Trophoblast cell (in vitro differentiated cells and primary cell): ENCODE results near the gene C6orf89.

Experiments
- DNase-seq, 2 donors: peaks; one replicate each; pipeline ENCODE4 v3.0.0-alpha.2; 2016
- H2AFZ ChIP-seq: 2 replicates; pipeline ENCODE4 v1.6.1; 2013; ENCODE audit warnings: low read length, moderate library complexity, mild to moderate bottlenecking; ENCODE audit not compliant: insufficient read depth, poor library complexity
- H2AK5ac ChIP-seq: 2 replicates; pipeline ENCODE4 v1.6.1; 2013; ENCODE audit warnings: mild to moderate bottlenecking, low read length
- H2BK120ac ChIP-seq: 2 replicates; pipeline ENCODE4 v1.6.1; 2013; ENCODE audit warnings: low read length, mild to moderate bottlenecking, moderate library complexity; ENCODE audit not compliant: insufficient read depth, poor library complexity
- H2BK12ac ChIP-seq: 2 replicates; pipeline ENCODE4 v1.6.1; 2013; ENCODE audit warnings: mild to moderate bottlenecking, low read length, moderate library complexity
- H2BK5ac ChIP-seq: 2 replicates; pipeline ENCODE4 v1.6.1; 2013; ENCODE audit warnings: low read length, low read depth, moderate library complexity, mild to moderate bottlenecking; ENCODE audit not compliant: poor library complexity
- H3K14ac ChIP-seq: 2 replicates; pipeline ENCODE4 v1.6.1; 2013; ENCODE audit warnings: mild to moderate bottlenecking, low read length
- H3K18ac ChIP-seq: 2 replicates; pipeline ENCODE4 v1.6.1; 2013; ENCODE audit warnings: mild to moderate bottlenecking, low read length
- H3K23ac ChIP-seq: 2 replicates; pipeline ENCODE4 v1.6.1; 2013; ENCODE audit warnings: low read length
- H3K27ac ChIP-seq: 2 replicates; pipeline ENCODE4 v1.5.1; 2013; ENCODE audit warnings: low read depth, mild to moderate bottlenecking, inconsistent platforms, low read length, moderate library complexity
- H3K27me3 ChIP-seq: 2 replicates; pipeline ENCODE4 v1.6.1; 2013; ENCODE audit warnings: inconsistent platforms, mild to moderate bottlenecking, low read length, moderate library complexity; ENCODE audit not compliant: insufficient read depth
- H3K36me3 ChIP-seq, 2 experiments: 1 replicate in 1 of 2; 2 replicates in 1 of 2; pipeline ENCODE4 v1.6.1; 2013; ENCODE audit warnings: low read length in 2 of 2, mild to moderate bottlenecking in 2 of 2, moderate library complexity in 1 of 2; ENCODE audit not compliant: insufficient read depth in 2 of 2, control insufficient read depth in 1 of 2
- H3K4ac ChIP-seq: 2 replicates; pipeline ENCODE4 v1.6.1; 2013; ENCODE audit warnings: low read depth, mild to moderate bottlenecking, low read length, moderate library complexity
- H3K4me1 ChIP-seq, 2 experiments: 1 replicate in 1 of 2; 2 replicates in 1 of 2; pipeline ENCODE4 v1.6.1; 2013; ENCODE audit warnings: low read length in 2 of 2, mild to moderate bottlenecking in 2 of 2, moderate library complexity in 1 of 2; ENCODE audit not compliant: insufficient read depth in 2 of 2, control insufficient read depth in 1 of 2
- H3K4me2 ChIP-seq: 2 replicates; pipeline ENCODE4 v1.6.1; 2013; ENCODE audit warnings: inconsistent platforms, mild to moderate bottlenecking, low read length, moderate library complexity
- H3K4me3 ChIP-seq: 2 replicates; pipeline ENCODE4 v1.5.1; 2013; ENCODE audit warnings: mild to moderate bottlenecking, low read depth, low read length, inconsistent platforms
- H3K79me1 ChIP-seq: one replicate; pipeline ENCODE4 v1.6.1; 2013; ENCODE audit warnings: low read length
- H3K79me2 ChIP-seq: 2 replicates; pipeline ENCODE4 v1.6.1; 2013; ENCODE audit warnings: low read length, mild to moderate bottlenecking; ENCODE audit not compliant: control insufficient read depth, insufficient read depth, poor library complexity
- H3K9ac ChIP-seq: 2 replicates; pipeline ENCODE4 v1.6.1; 2013; ENCODE audit warnings: mild to moderate bottlenecking, low read length
- H3K9me3 ChIP-seq: 2 replicates; pipeline ENCODE4 v1.6.1; 2013; ENCODE audit warnings: low read depth, mild to moderate bottlenecking, control low read depth, inconsistent platforms, low read length; ENCODE audit not compliant: insufficient read depth
- H4K12ac ChIP-seq: 2 replicates; pipeline ENCODE4 v1.6.1; 2013; ENCODE audit warnings: low read depth, mild to moderate bottlenecking, low read length, moderate library complexity
- H4K8ac ChIP-seq: 2 replicates; pipeline ENCODE4 v1.6.1; 2013; ENCODE audit warnings: low read depth, mild to moderate bottlenecking, low read length, moderate library complexity
- H4K91ac ChIP-seq: one replicate; pipeline ENCODE4 v1.6.1; 2013; ENCODE audit warnings: low read depth, mild to moderate bottlenecking, low read length, moderate library complexity
- WGBS: extraction: QIAGEN DNeasy Blood & Tissue Kit; methylation state at CpG from one replicate; pipeline ENCODE4 v1.1.7; 2013; ENCODE audit warnings: missing lambda C conversion rate; ENCODE audit not compliant: insufficient read length, insufficient coverage; ENCODE audit errors: extremely low coverage; 5-methylcytosine and 5-hydroxymethylcytosine counted together

The C6orf89 gene

DNA sequence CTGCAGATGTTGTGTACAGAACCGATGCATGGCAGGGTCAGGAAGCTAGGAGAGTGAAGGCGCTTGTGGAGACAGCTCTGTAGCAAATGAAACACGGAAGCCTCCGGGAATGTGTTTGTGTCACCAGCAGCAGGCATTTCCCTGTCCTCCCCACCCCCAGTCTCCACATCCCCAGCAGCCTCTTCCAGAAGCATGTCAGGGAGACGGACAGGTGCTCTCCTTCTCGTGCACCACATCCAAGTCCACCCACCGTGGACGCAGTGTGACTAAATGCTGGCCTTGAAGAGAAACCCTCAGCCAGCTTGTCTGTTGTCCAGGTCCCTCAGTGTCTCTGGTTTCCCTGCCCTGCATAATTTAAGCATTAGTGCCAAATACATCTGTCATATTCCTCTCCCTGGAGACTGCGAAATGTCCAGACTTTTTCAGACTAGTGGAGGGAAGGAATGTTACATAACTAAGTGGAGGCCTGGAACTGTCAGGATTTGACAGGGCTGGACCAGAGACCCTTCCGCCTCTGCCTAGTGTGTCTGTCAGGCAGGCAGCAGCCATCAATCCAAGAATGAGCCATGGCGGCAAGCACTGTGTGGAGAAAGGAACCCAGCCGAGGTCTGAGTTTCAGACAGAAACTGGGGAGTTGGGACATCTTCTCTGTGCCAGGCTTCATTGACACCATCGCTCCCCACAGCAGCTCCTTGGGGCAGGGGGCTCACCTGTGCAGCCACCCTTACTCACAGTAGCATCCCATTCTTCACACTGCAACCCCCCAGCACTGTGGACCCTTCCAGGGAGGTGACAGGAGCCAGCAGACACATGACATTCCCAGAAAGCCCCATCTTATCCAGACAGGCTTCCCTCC lies 42.2 kb downstream of the C6orf89 start:
- no peaks in the 10 kb centered on the region for H3K9me3 ChIP-seq
- H4K91ac ChIP-seq: no peak overlapping the region
- H2BK120ac ChIP-seq: no peak overlapping the region
- H4K12ac ChIP-seq: no peak overlapping the region
- no peak overlapping the region for H3K9ac ChIP-seq
- H3K4ac ChIP-seq: no peak overlapping the region
- H3K36me3 ChIP-seq: peaks cover 2 to 6% of the 10 kb centered on the region in 2 experiments
- no peaks in the 10 kb centered on the region for H3K79me1 ChIP-seq
- H2BK5ac ChIP-seq: no peak overlapping the region
- no peak overlapping the region for H3K4me2 ChIP-seq
- WGBS: no CpG with 5 or more reads among the region's 13 CpGs
- DNase-seq: peak; percentile 30 to 34
- no peak overlapping the region for H2AK5ac ChIP-seq
- H2AFZ ChIP-seq: no peak overlapping the region
- no peaks in the 10 kb centered on the region for H3K27me3 ChIP-seq
- peaks cover 4 to 7% of the 10 kb centered on the region in 2 experiments for H3K4me1 ChIP-seq
- H3K27ac ChIP-seq: no peak overlapping the region
- no peak overlapping the region for H2BK12ac ChIP-seq
- no peak overlapping the region for H3K4me3 ChIP-seq
- H3K79me2 ChIP-seq: no peaks in the 10 kb centered on the region
- H3K23ac ChIP-seq: no peak overlapping the region
- no peak overlapping the region for H3K18ac ChIP-seq
- no peak overlapping the region for H3K14ac ChIP-seq
- H4K8ac ChIP-seq: no peak overlapping the region

DNA sequence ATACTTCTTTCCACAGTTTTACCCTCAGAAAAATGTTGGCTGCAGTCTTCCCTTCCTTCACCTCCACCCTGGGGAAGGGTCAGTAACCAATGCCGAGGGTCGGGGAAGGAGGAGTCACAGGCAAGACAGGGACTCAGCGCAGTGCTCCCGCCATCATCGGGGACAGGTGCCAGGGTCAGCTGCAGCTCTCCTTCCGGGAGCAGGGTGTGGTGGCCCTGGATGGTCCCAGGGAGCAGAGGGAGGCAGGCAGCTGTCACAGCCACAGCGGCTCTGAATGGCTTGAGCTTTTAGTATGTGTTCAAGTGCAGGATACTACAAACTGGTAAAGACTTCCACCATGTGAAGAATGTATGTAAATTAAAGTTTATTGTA lies 42.8 kb downstream of the C6orf89 start:
- no peak overlapping the region for H3K23ac ChIP-seq
- H3K4ac ChIP-seq: no peak overlapping the region
- H2AK5ac ChIP-seq: no peak overlapping the region
- no peaks in the 10 kb centered on the region for H3K9me3 ChIP-seq
- H2BK120ac ChIP-seq: no peak overlapping the region
- H3K9ac ChIP-seq: no peak overlapping the region
- H2BK12ac ChIP-seq: no peak overlapping the region
- H3K27me3 ChIP-seq: no peaks in the 10 kb centered on the region
- H3K36me3 ChIP-seq: peaks cover 1 to 2% of the 10 kb centered on the region in 2 experiments
- no peak overlapping the region for H4K91ac ChIP-seq
- H2BK5ac ChIP-seq: no peak overlapping the region
- H4K12ac ChIP-seq: no peak overlapping the region
- no peak overlapping the region for H3K14ac ChIP-seq
- no peak for DNase-seq
- H3K18ac ChIP-seq: no peak overlapping the region
- no peak overlapping the region for H3K4me2 ChIP-seq
- WGBS: no CpG with 5 or more reads among the region's 7 CpGs
- H3K4me3 ChIP-seq: no peak overlapping the region
- no peak overlapping the region for H4K8ac ChIP-seq
- no peaks in the 10 kb centered on the region for H3K79me1 ChIP-seq
- no peak overlapping the region for H3K27ac ChIP-seq
- no peaks in the 10 kb centered on the region for H3K79me2 ChIP-seq
- H2AFZ ChIP-seq: no peak overlapping the region
- peaks cover 2 to 5% of the 10 kb centered on the region in 2 experiments for H3K4me1 ChIP-seq

DNA sequence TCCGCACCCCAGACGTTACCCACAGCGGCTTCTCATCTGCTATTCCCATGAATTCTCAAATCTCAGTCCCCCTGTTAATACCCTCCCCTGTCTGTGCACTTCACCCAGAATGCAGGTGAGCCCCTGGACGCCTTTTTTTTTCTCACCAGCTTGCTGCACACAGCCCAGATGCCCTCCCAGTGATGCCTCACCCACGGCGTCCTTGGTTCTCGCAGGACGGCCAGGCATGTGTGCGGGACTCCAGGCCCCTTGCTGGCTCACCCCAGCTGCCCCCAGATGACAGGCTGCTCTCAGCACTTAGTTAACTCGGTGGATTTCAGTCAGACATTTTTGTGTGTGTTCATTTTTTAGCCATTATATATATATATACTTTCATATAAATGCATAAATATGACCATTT lies 43.4 kb downstream of the C6orf89 start:
- Histone ChIP-seq H3K79me2 (no peaks in the 10 kb centered on the region), H3K4me3 (no peak overlapping the region), H2AK5ac (no peak overlapping the region), H3K9ac (no peak overlapping the region), H3K23ac (no peak overlapping the region), H4K12ac (no peak overlapping the region), H3K9me3 (no peaks in the 10 kb centered on the region), H2AFZ (no peak overlapping the region), H3K79me1 (no peaks in the 10 kb centered on the region), H4K91ac (no peak overlapping the region), H3K27me3 (no peaks in the 10 kb centered on the region), H3K4me1 (peaks cover 0 to 3% of the 10 kb centered on the region in 2 experiments), H3K27ac (no peak overlapping the region), H4K8ac (no peak overlapping the region), H2BK12ac (no peak overlapping the region), H3K4me2 (no peak overlapping the region), H2BK5ac (no peak overlapping the region), H3K4ac (no peak overlapping the region), H3K36me3 (peaks cover 0 to 2% of the 10 kb centered on the region in 2 experiments), H3K18ac (no peak overlapping the region), H2BK120ac (no peak overlapping the region), H3K14ac (no peak overlapping the region)
- WGBS: no CpG with 5 or more reads among the region's 10 CpGs
- DNase-seq: no peak

DNA sequence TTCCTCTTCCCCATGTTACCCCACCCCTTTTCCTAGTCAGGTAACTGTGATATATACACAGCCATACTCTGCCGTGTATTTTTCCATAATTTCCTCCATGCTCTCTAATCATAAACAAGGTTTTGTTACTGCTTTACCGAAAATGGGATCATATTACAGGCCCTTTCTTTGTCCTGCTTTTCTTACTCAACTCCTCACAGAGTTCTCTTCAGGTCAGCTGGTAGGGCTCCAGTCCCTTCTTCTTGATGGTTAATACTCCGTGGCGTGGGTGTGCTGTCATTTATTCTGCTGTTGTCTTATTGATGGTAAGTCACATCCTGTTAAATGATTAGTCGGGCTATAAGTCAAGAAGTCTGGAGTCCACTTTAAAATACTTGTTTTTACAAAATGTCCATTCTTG lies 43.9 kb downstream of the C6orf89 start:
- Histone ChIP-seq H4K12ac (no peak overlapping the region), H3K9me3 (no peaks in the 10 kb centered on the region), H2BK120ac (no peak overlapping the region), H2AFZ (no peak overlapping the region), H3K9ac (no peak overlapping the region), H3K27me3 (no peaks in the 10 kb centered on the region), H3K79me2 (no peaks in the 10 kb centered on the region), H3K23ac (no peak overlapping the region), H3K79me1 (no peaks in the 10 kb centered on the region), H3K4me1 (peaks cover 0 to under 1% of the 10 kb centered on the region in 2 experiments), H3K14ac (no peak overlapping the region), H3K4me3 (no peak overlapping the region), H4K91ac (no peak overlapping the region), H3K36me3 (peaks cover 0 to 2% of the 10 kb centered on the region in 2 experiments), H2BK5ac (no peak overlapping the region), H3K4ac (no peak overlapping the region), H2BK12ac (no peak overlapping the region), H4K8ac (no peak overlapping the region), H2AK5ac (no peak overlapping the region), H3K4me2 (no peak overlapping the region), H3K18ac (no peak overlapping the region), H3K27ac (no peak overlapping the region)
- WGBS: no CpG with 5 or more reads among the region's 5 CpGs
- DNase-seq: no peak
